GM18868 (cell line): ENCODE results near the gene SRMS.

Source experiments
- ATAC-seq: cut with Tn5 transposase; IDR thresholded peaks from one replicate; pipeline ENCODE4 v1.9.1; 2021; ENCODE audit warnings: mild to moderate bottlenecking, moderate library complexity; ENCODE audit not compliant: unreplicated experiment

SRMS gene

GRCh38 chr20:63539441-63540370 is 7.8 kb downstream of the SRMS start:
- ATAC-seq: no peak

DNA sequence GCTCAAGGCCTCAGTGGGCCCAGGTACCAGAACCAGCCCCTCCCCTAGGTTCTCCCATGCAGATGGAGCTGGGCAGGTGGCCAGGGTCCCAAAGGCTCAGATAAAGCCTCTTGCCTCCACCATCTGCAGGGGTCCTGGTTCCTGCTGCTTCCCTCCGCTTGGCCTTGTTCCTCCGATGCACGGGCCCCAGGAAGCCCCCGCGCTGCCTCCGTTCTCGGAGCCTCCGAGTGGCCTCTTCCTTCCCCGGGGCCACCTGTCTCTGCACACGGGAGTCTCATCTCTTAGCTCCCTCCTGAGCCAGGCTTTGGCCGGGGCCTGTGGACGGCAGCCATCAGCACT is 8.5 kb downstream of the SRMS start:
- no peak for ATAC-seq

GRCh38 chr20:63538204-63539091 is 9.1 kb downstream of the SRMS start:
- no peak for ATAC-seq

DNA sequence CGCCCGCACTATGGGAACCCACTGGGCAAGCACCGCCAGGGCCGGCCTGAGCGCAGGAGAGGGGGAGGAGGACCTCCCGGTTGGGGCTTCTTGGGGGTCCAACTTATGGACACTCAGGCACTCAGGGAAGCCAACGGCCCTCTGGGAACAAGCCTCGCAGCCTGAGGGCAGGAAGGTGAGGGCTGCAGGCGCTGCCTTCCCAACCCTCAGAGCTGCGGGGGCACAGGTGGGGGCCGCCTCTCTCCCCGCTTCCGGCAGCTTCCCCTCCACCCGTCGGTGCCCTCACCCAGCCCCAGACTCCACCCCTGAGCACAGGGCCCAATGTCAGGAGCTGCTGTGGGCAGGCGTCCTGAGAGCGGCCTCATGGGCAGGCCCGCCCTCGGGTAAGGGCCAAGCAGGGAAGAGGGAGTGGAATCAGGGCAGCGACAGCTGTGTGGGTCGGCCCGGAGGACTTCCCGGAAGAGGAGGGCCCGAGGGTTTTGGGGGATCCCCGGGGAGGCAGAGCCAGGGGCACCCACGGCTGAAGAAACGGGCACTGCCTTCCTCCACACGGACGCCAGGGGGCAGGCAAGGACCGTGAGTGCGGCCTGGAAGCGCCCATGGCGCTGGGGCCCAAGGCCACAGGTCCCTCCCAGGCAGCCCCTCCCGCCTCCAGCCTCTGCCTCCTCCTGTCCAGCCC is 9.9 kb downstream of the SRMS start:
- peak; percentile 85 for ATAC-seq

DNA sequence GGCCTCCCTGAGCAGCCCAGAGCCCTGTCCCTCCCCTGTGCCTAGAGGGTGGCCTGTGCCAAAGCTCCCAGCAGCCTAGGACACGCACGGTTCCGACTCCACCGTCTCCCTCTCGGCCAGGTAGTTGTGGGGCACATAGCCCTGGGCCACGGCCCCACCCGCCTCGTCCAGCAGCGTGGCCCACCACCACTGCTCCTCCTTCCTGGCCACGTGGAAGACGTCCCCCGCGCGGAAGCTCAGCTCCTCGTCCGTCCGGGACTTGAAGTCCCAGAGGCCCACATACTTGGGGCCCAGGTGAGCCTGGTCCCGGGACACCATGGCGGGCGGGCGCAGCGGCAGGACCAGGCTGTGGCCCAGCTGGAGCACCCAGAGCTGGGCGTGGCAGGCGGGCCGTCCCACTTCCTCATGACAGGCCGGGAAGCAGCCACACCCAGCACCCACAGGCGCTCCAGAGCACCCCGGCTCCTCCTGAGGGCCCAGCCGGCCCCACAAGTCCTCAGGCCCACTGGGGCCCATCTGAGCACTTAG is 10.5 kb downstream of the SRMS start, which contains the start of gene PTK6:
Gene PTK6 (minus strand): TSS at position 380 of the 528 bp plus-strand sequence. CDS start 62 bp downstream, at position 318.
- no peak for ATAC-seq

- ATAC-seq: no peak
Measured at GRCh38 chr20:63536241-63536977, 11.1 kb downstream of the SRMS start.

GRCh38 chr20:63534831-63535651 is 12.5 kb downstream of the SRMS start:
- no peak for ATAC-seq

DNA sequence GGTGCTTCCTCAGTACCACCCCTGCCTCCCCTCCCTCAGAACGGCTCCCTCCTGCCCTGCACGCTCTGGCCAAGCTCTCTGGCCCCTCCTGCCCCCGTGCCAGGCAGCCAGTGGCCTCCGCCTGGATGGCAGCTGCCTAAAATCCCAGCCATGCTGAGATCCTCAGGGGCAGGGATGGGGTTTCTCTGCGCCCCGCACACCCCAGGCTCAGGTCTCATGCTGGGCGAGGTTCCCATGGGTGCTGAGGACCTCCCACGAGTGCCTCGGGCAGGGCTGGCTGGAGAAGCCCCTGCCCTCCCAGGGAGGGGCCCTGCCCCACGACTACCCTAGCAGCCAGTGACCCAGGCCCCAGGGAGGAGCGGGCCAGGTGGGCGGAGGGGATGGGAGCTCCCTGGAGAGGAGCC is 13.1 kb downstream of the SRMS start:
- no peak for ATAC-seq

GRCh38 chr20:63533871-63534393 is 13.6 kb downstream of the SRMS start:
- no peak for ATAC-seq

DNA sequence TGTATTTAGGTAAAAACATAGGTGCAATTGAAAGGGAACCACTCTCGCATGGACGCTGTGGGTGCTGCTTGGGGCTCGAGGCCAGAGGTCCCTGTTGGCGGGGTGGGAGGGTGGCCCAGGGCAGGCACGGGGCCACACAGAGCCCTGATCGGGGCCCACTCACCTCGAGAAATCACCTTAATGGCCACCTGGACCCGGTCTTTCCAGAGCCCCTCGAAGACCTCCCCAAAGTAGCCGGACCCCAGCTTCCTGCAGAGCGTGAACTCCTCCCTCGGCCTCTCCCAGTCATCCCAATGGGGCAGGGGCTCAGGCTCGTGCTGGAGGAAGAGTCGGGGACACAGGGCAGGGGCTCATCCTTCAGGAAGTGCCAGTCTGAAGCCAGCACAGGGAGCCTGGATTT is 14.2 kb downstream of the SRMS start:
- ATAC-seq: no peak

DNA sequence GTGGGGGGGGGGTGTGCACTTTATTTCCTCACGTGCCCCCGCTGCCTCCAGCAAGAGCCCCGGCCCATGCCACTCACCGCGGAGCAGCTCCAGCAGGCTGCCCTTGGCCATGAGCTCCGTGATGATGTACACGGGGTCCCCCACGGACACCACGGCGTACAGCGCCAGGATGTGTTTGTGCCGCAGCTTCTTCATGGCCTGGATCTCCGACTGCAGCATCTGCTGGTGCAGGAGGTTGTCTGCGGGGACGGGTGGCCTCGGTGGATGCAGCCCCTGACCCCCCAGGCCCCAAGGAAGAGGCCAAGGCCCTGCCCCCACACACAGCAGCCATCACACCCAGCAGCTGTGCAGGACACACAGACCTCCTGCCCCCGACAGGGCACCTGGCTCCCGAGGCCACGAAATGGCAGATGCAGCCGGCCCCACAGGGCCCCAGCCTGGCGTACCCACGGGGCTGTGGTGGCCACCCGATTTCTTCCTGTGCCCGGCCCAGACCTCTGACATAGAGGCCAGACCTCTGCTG is 15.0 kb downstream of the SRMS start:
- ATAC-seq: no peak

DNA sequence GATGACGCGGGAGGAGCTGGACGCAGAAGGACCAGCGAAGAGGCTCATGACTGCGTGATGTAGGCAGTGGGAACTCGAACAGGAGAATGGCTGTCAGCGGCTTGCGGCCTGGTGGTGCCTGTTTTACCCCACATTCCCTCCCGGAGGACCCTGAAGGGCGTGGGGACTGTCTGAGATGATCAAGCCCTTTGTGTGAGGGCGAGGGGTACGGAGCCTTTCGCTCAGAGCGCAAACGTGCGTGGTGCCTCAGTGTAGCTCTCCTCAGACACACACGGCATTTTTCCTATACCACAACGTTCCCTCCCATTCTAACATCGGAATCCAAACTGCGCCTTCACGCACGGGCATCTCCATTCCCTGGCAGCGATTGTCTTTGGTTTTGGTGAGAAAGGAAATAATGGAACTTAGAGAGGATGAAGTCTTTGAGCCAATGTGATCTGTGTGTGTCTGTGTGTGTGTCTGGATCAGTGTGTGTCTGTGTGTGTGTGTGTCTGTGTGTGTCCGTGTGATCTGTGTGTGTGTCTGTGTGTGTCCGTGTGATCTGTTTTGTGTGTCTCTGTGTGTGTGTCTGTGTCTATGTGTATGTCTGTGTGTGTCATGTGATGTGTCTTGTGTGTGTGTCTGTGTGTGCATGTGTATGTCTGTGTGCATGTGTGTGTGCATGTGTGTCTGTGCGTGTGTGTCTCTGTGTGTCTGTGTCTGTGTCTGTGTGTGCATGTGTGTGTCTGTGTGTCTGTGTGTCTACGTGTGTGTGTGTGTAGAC is 15.7 kb downstream of the SRMS start:
- ATAC-seq: no peak

- no peak for ATAC-seq
Measured at GRCh38 chr20:63530788-63531160, 16.8 kb downstream of the SRMS start.

DNA sequence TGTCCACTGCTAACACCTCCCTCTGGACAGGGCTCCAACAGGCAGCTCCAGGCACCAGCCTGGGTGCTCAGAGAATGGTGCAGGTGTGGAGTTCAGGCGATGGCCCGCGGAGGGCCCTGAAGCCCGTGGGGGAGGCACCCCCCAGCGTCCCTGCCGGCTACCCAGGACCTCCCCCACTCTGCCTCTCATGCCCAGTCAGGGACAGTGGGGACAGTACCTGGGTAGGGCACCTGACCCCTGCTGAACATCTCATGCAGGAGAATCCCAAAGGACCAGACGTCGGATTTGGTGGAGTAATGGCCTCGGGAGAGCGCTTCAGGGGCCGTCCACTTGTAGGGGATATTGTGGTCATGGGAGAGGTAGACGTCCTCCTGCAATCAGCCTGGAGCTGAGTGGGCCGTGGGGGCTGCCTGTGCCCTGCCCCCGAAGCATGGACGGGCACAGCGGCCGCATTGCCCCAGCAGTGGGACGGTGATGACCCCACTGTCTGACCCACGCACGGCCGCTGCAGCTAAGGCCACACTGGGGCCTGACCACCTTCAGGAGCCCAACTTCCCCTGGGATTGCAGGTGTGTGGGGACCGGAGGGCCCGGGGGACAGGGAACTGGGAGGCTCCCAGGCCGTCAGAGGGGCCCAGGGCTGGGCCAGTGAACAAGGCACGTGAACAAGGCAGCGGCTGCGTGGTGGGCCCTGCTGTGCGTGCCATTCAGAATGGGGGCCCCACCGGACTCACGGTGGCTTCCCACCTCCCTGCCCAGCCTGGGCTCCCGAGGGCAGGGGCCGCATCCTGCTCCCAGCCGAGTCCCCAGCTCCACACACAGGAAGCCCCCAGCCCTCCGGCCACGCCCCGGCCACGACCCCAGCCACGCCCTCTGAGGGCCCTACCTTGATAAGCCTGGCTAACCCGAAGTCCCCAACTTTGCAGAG is 17.4 kb downstream of the SRMS start:
- no peak for ATAC-seq

DNA sequence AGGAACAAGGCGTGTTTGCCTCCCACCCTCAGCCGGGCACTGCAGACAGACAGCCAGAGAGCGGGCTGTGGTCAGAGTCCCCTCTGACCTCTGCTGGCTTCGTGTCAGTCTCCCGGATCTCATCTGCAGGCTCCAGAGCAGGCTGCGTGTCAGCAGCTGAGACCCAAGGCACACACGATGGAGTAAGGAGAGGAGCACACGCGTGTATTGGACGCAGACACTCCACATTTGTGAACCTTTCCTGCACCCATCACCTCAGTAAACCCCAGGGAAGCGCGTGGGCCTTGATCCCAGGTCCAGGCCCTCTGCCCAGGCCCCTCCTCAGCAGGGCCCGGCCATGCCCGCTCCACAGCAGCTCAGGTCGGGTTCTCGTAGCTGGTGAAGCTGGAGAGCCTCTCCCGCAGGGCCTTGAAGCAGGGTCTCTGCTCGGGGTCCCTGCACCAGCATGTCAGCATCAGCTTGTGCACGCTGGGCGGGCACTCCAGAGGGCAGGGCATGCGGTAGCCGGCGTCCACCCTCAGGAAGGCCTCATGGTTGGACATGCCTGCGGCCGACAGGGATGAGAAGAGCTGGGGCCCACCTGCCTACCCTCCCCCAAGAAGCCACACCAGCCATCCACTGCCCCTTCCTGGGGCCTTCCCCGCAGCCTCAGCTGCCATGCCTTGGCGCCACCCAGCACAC is 18.2 kb downstream of the SRMS start:
- ATAC-seq: no peak

- no peak for ATAC-seq
Measured at GRCh38 chr20:63527184-63527583, 20.4 kb downstream of the SRMS start.

DNA sequence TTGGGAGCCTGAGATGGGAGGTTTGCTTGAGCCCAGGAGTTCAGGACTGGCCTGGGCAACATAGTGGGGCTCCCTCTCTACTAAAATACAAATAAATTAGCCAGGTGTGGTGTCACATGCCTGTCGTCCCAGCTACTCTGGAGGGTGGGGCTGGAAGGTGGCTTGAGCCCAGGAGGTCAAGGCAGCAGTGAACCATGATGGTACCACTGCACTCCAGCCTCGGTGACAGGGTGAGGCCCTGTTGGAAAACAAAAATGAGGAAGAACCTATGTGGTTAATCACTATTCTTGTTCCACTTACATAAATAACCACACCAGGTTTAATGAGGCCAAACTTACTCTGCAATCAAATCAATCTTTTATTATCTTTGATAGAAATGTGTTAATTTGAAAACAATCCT is 21.6 kb downstream of the SRMS start:
- ATAC-seq: no peak
